IMR-90 (cell line): Measurements from ENCODE around the gene CCDC33. TPM values are rescaled to one million over a fixed set of nuclear protein-coding genes. Genes with fewer than 3 reads are reported as not detected.

Experiments used
- ATAC-seq: fragments of 200-7000 bp; cut with Tn5 transposase; 2 replicates; pipeline ENCODE4 v1.9.1; 2020; ENCODE audit warnings: low read depth, mild to moderate bottlenecking, moderate library complexity
- BruUV-seq: library from RNA; stranded (reverse); fragments of 400-500 nt; replicated peaks from 2 replicates; lab custom pipeline; 2021; lab: Mats Ljungman, UMichigan
- CTCF ChIA-PET: fragments of 300-600 bp; formaldehyde crosslinking; extraction: SDS; loops from one replicate; lab custom pipeline; 2021; ENCODE audit warnings: antibody characterized with exemption; lab: Yijun Ruan, JAX
- POLR2A ChIA-PET: fragments of 300-600 bp; sonication (Branson Sonifier 250); formaldehyde crosslinking; loops from one replicate; lab custom pipeline; 2022; ENCODE audit warnings: antibody characterized with exemption; ENCODE audit not compliant: unreplicated experiment; lab: Charles Lee
- DNase-seq: peaks from one replicate; pipeline ENCODE4 v3.0.0; 2013
- H2AFZ ChIP-seq: replicated peaks from 2 replicates; pipeline ENCODE3; 2013; ENCODE audit warnings: low read length, mild to moderate bottlenecking; ENCODE audit not compliant: poor library complexity
- H2AK5ac ChIP-seq: 2 replicates; pipeline ENCODE4 v1.6.1; 2013; ENCODE audit warnings: low read depth, low read length, inconsistent platforms
- H2AK9ac ChIP-seq: replicated peaks from 2 replicates; pipeline ENCODE3; 2013; ENCODE audit warnings: mild to moderate bottlenecking, low read depth, low read length, moderate library complexity; ENCODE audit not compliant: poor library complexity
- H2BK120ac ChIP-seq: 2 replicates; pipeline ENCODE4 v1.6.1; 2013; ENCODE audit warnings: low read depth, low read length, inconsistent platforms
- H2BK15ac ChIP-seq: 3 replicates; pipeline ENCODE4 v1.6.1; 2013; ENCODE audit warnings: low read depth, low read length, inconsistent platforms
- H2BK20ac ChIP-seq: 2 replicates; pipeline ENCODE4 v1.6.1; 2013; ENCODE audit warnings: low read depth, mild to moderate bottlenecking, inconsistent platforms, low read length, moderate library complexity
- H2BK5ac ChIP-seq: 2 replicates; pipeline ENCODE4 v1.6.1; 2013; ENCODE audit warnings: mild to moderate bottlenecking, low read depth, low read length, inconsistent platforms; ENCODE audit not compliant: poor library complexity, severe bottlenecking
- H3K14ac ChIP-seq: replicated peaks from 2 replicates; pipeline ENCODE4 v1.6.1; 2013; ENCODE audit warnings: low read depth, low read length, inconsistent platforms
- H3K18ac ChIP-seq: 2 replicates; pipeline ENCODE4 v1.6.1; 2013; ENCODE audit warnings: low read depth, low read length, control low read depth
- H3K23ac ChIP-seq: 2 replicates; pipeline ENCODE4 v1.6.1; 2013; ENCODE audit warnings: low read depth, low read length, inconsistent platforms
- H3K27ac ChIP-seq: 2 replicates; pipeline ENCODE4 v1.5.1; 2013; ENCODE audit warnings: mild to moderate bottlenecking, control low read depth, low read length; ENCODE audit not compliant: insufficient read depth
- H3K27me3 ChIP-seq: 2 replicates; pipeline ENCODE4 v1.6.1; 2013; ENCODE audit warnings: low read length; ENCODE audit not compliant: control insufficient read depth, insufficient read depth
- H3K36me3 ChIP-seq: 2 replicates; pipeline ENCODE4 v1.6.1; 2013; ENCODE audit warnings: low read length, mixed read lengths; ENCODE audit not compliant: control insufficient read depth, insufficient read depth
- H3K4ac ChIP-seq: 2 replicates; pipeline ENCODE4 v1.6.1; 2013; ENCODE audit warnings: low read depth, low read length, inconsistent platforms
- H3K4me1 ChIP-seq: 2 replicates; pipeline ENCODE4 v1.6.1; 2013; ENCODE audit warnings: low read length, mixed read lengths; ENCODE audit not compliant: control insufficient read depth, insufficient read depth
- H3K4me2 ChIP-seq: 2 replicates; pipeline ENCODE4 v1.6.1; 2013; ENCODE audit warnings: low read depth, mild to moderate bottlenecking, control low read depth, low read length, moderate library complexity
- H3K4me3 ChIP-seq: 2 replicates; pipeline ENCODE4 v1.5.1; 2013; ENCODE audit warnings: low read depth, mild to moderate bottlenecking, control low read depth, low read length, moderate library complexity; ENCODE audit not compliant: insufficient read depth
- H3K56ac ChIP-seq: 2 replicates; pipeline ENCODE4 v1.6.1; 2013; ENCODE audit warnings: low read length, inconsistent platforms; ENCODE audit not compliant: insufficient read depth; ENCODE audit errors: extremely low read depth
- H3K79me1 ChIP-seq, 2 experiments: 2 replicates each; pipeline ENCODE4 v1.6.1; 2013; ENCODE audit warnings: low read length in 2 of 2, inconsistent platforms in 1 of 2, low read depth in 1 of 2
- H3K9ac ChIP-seq: 2 replicates; pipeline ENCODE4 v1.6.1; 2013; ENCODE audit warnings: low read depth, low read length, control low read depth
- H3K9me1 ChIP-seq: 2 replicates; pipeline ENCODE4 v1.6.1; 2013; ENCODE audit warnings: low read length, inconsistent platforms; ENCODE audit not compliant: insufficient read depth
- H3K9me3 ChIP-seq: 2 replicates; pipeline ENCODE4 v1.6.1; 2013; ENCODE audit warnings: low read length; ENCODE audit not compliant: control insufficient read depth, insufficient read depth
- H4K20me1 ChIP-seq: 2 replicates; pipeline ENCODE4 v1.6.1; 2013; ENCODE audit warnings: low read length, inconsistent platforms; ENCODE audit not compliant: insufficient read depth
- H4K5ac ChIP-seq: 2 replicates; pipeline ENCODE4 v1.6.1; 2013; ENCODE audit warnings: mild to moderate bottlenecking, low read depth, low read length, control low read depth
- H4K8ac ChIP-seq, 2 experiments: 2 replicates each; pipeline ENCODE4 v1.6.1; 2013; ENCODE audit warnings: low read depth in 2 of 2, low read length in 2 of 2, control low read depth in 1 of 2, inconsistent platforms in 1 of 2
- H4K91ac ChIP-seq: 2 replicates; pipeline ENCODE4 v1.6.1; 2013; ENCODE audit warnings: low read depth, low read length, inconsistent platforms; ENCODE audit not compliant: insufficient read depth
- CTCF ChIP-seq: conservative IDR thresholded peaks from 2 replicates; pipeline ENCODE4 v1.5.1; 2012; ENCODE audit warnings: mild to moderate bottlenecking, low read depth, low read length, improper control_type of control experiment
- MAFK ChIP-seq: IDR thresholded peaks from 2 replicates; pipeline ENCODE4 v1.6.1; 2012; ENCODE audit warnings: low read depth, low read length, improper control_type of control experiment
- MAZ ChIP-seq: IDR thresholded peaks from 2 replicates; pipeline ENCODE4 v1.6.1; 2012; ENCODE audit warnings: low read depth, mild to moderate bottlenecking, low read length, improper control_type of control experiment, moderate library complexity, borderline replicate concordance
- RAD21 ChIP-seq: IDR thresholded peaks from 2 replicates; pipeline ENCODE4 v1.6.1; 2012; ENCODE audit warnings: low read length, improper control_type of control experiment
- SMC3 ChIP-seq: fragments of 150-350 bp; IDR thresholded peaks from 2 replicates; pipeline ENCODE4 v1.6.1; 2016; ENCODE audit warnings: low read depth, mild to moderate bottlenecking, antibody characterized with exemption, low read length, moderate library complexity
- WGBS, 2 experiments: methylation state at CpG; one replicate each; pipeline versions ENCODE4 v1.1.5 to v1.1.7; 2013; ENCODE audit warnings: missing lambda C conversion rate in 2 of 2; ENCODE audit not compliant: insufficient read length in 1 of 2; ENCODE audit errors: extremely low coverage in 2 of 2; 5-methylcytosine and 5-hydroxymethylcytosine counted together
- dilution Hi-C: fragments of 300-500 bp; cut with HindIII; formaldehyde crosslinking; loops from one replicate; pipeline ENCODE4 v1.14.3; 2018; ENCODE audit warnings: low sequenced_read_pairs; ENCODE audit not compliant: unreplicated experiment
- in situ Hi-C: fragments of 300-500 bp; cut with MboI; formaldehyde crosslinking; loops from 3 replicates; pipeline ENCODE4 v1.14.3; 2019; ENCODE audit warnings: low sequenced_read_pairs, inconsistent platforms, mixed read lengths
- intact Hi-C: fragments of 100-400 bp; cut with micrococcal nuclease; formaldehyde crosslinking; loops from 2 replicates; pipeline ENCODE4 v1.10.0; 2022
- polyA plus RNA-seq, 3 experiments: library from polyadenylated mRNA; depleted of rRNA; stranded (reverse); fragments of >200 nt; gene quantifications; 2 replicates each; pipeline ENCODE4 v1.2.3, GENCODE V29; 2012; ENCODE audit warnings: low replicate concordance in 1 of 3
- total RNA-seq: library from RNA; depleted of rRNA; stranded (reverse); fragments of >200 nt; gene quantifications from 2 replicates; pipeline ENCODE4 v1.2.3, GENCODE V29; 2012

The CCDC33 gene
- total and polyA plus RNA-seq, 2 of the 4 experiments (the other 2 are of a cell fraction) = not detected

- BruUV-seq = no TSS peak
- CTCF ChIA-PET = interaction anchor here (0.7 to 1.5 kb wide), 9 partner anchors 9 to 338 kb away, joined by 3 to 8 read pairs (median 5); partner anchors contain the start of gene ISLR2
Measured at GRCh38 chr15:74307827-74308811, 72.0 kb downstream of the CCDC33 start.

More at GRCh38 chr15:74307827-74308811, 72.0 kb downstream of the CCDC33 start:
- in situ Hi-C loops (loop anchor here (5.0 kb wide), 1 partner anchor 181 kb away; no protein-coding TSS in a partner anchor), dilution Hi-C loops (no loop called here), intact Hi-C loops (loop anchor here (1.0 kb wide), 1 partner anchor 181 kb away; no protein-coding TSS in a partner anchor)
- no peaks in the 10 kb centered on the region for H3K9me1 ChIP-seq
- no peaks in the 10 kb centered on the region for H3K79me1 ChIP-seq
- H4K8ac ChIP-seq = no peak overlapping the region
- H2AK5ac ChIP-seq = no peak overlapping the region
- no peak overlapping the region for H3K23ac ChIP-seq
- no peak overlapping the region for H3K4me2 ChIP-seq
- no peak overlapping the region for H2AK9ac ChIP-seq
- peaks cover 85% of the 10 kb centered on the region for H3K27me3 ChIP-seq
- H3K9me3 ChIP-seq = no peaks in the 10 kb centered on the region
- no peak overlapping the region for H3K9ac ChIP-seq
- H2BK15ac ChIP-seq = no peak overlapping the region
- H3K56ac ChIP-seq = no peak overlapping the region
- TF ChIP-seq CTCF (peak; percentile 82), SMC3 (peak; percentile 80), MAFK (no peak), MAZ (peak; percentile 20; the same call in 1 of the 2 replicates), RAD21 (peak; percentile 86)
- H4K5ac ChIP-seq = no peak overlapping the region
- H3K4me1 ChIP-seq = no peaks in the 10 kb centered on the region
- no peak overlapping the region for H3K27ac ChIP-seq
- ATAC-seq (peak; percentile 92), DNase-seq (peak; percentile 52)
- no peak overlapping the region for H3K4me3 ChIP-seq
- POLR2A ChIA-PET = no interaction called here
- 8% methylated on average over 2 of the region's 19 CpGs; no CpG with 5 or more reads in 1 of the 2 experiments for WGBS, 2 experiments
- no peak overlapping the region for H2AFZ ChIP-seq
- H3K4ac ChIP-seq = no peak overlapping the region
- H4K91ac ChIP-seq = no peak overlapping the region
- no peak overlapping the region for H3K18ac ChIP-seq
- H3K14ac ChIP-seq = no peak overlapping the region
- no peak overlapping the region for H2BK5ac ChIP-seq
- no peaks in the 10 kb centered on the region for H3K36me3 ChIP-seq
- H2BK120ac ChIP-seq = no peak overlapping the region
- no peaks in the 10 kb centered on the region for H4K20me1 ChIP-seq
- H2BK20ac ChIP-seq = no peak overlapping the region
